Hepatocyte (in vitro differentiated cells): Measurements from ENCODE around the gene SCAF1. TPM values are rescaled to one million over a fixed set of nuclear protein-coding genes. Genes with fewer than 3 reads are reported as not detected.

Experiments
- DNase-seq: peaks from one replicate; pipeline ENCODE4 v3.0.0-alpha.2; 2016; ENCODE audit warnings: low spot score
- H2AFZ ChIP-seq: fragments of 200-600 bp; sonication (generic); 2 replicates; pipeline ENCODE4 v1.6.0; 2016; ENCODE audit warnings: antibody characterized with exemption, mild to moderate bottlenecking
- H3K27ac ChIP-seq: fragments of 200-600 bp; sonication (generic); 2 replicates; pipeline ENCODE4 v1.5.1; 2016; ENCODE audit warnings: mild to moderate bottlenecking
- H3K27me3 ChIP-seq: fragments of 200-600 bp; sonication (generic); 2 replicates; pipeline ENCODE4 v1.6.1; 2016
- H3K36me3 ChIP-seq: fragments of 200-600 bp; sonication (generic); replicated peaks from 2 replicates; pipeline ENCODE4 v1.5.1; 2016; ENCODE audit warnings: low read depth; ENCODE audit not compliant: insufficient read depth
- H3K4me1 ChIP-seq: fragments of 200-600 bp; sonication (generic); 2 replicates; pipeline ENCODE4 v1.5.1; 2016; ENCODE audit warnings: mild to moderate bottlenecking, moderate library complexity; ENCODE audit not compliant: insufficient read depth
- H3K4me2 ChIP-seq: fragments of 200-600 bp; sonication (generic); 2 replicates; pipeline ENCODE4 v1.6.0; 2016
- H3K4me3 ChIP-seq: fragments of 200-600 bp; sonication (generic); 2 replicates; pipeline ENCODE4 v1.5.1; 2016; ENCODE audit warnings: mild to moderate bottlenecking
- H3K79me2 ChIP-seq: fragments of 200-600 bp; sonication (generic); 2 replicates; pipeline ENCODE4 v1.6.0; 2017; ENCODE audit warnings: mild to moderate bottlenecking
- H3K9me2 ChIP-seq: fragments of 200-600 bp; sonication (generic); replicated peaks from 2 replicates; pipeline ENCODE4 v1.6.0; 2017; ENCODE audit warnings: mild to moderate bottlenecking; ENCODE audit not compliant: insufficient read depth
- H3K9me3 ChIP-seq: fragments of 200-600 bp; sonication (generic); 2 replicates; pipeline ENCODE4 v1.5.1; 2016; ENCODE audit warnings: low read depth, mild to moderate bottlenecking
- H4K20me1 ChIP-seq: fragments of 200-600 bp; sonication (generic); 2 replicates; pipeline ENCODE4 v1.6.0; 2016; ENCODE audit warnings: mild to moderate bottlenecking; ENCODE audit not compliant: insufficient read depth, poor library complexity, severe bottlenecking
- CTCF ChIP-seq: fragments of 200-600 bp; sonication (generic); IDR thresholded peaks from 2 replicates; pipeline ENCODE4 v1.5.1; 2016; ENCODE audit warnings: antibody characterized with exemption, mild to moderate bottlenecking; ENCODE audit not compliant: poor library complexity
- EZH2 ChIP-seq: fragments of 200-600 bp; sonication (generic); IDR thresholded peaks from 2 replicates; pipeline ENCODE4 v1.6.1; 2016; ENCODE audit warnings: antibody characterized with exemption, mild to moderate bottlenecking, borderline replicate concordance
- EZH2phosphoT487 ChIP-seq: fragments of 200-600 bp; sonication (generic); IDR thresholded peaks from one replicate; pipeline ENCODE4 v1.6.1; 2018; ENCODE audit warnings: antibody characterized with exemption, mild to moderate bottlenecking, low read depth, moderate library complexity; ENCODE audit not compliant: unreplicated experiment, severe bottlenecking
- WGBS: methylation state at CpG from one replicate; pipeline ENCODE4 v1.1.6; 2016; ENCODE audit warnings: low lambda C conversion rate; ENCODE audit errors: missing lambda C conversion rate; 5-methylcytosine and 5-hydroxymethylcytosine counted together
- polyA plus RNA-seq: library from polyadenylated mRNA; unstranded; fragments of >200 nt; fragmentation: Nextera tagmentation; extraction: Ambion mirVana; gene quantifications from 2 replicates; pipeline ENCODE4 v1.2.1, GENCODE V29; 2016
- total RNA-seq: library from RNA; depleted of rRNA; stranded (reverse); fragments of >200 nt; gene quantifications from 2 replicates; pipeline ENCODE4 v1.2.3, GENCODE V29; 2014

The SCAF1 gene
- total and polyA plus RNA-seq, 2 experiments from 2014 or later = 12.6 to 18.6 TPM

GRCh38 chr19:49651029-49651819 is 9.2 kb downstream of the SCAF1 start:
- H3K79me2 ChIP-seq = peaks cover 32% of the 10 kb centered on the region
- no peaks in the 10 kb centered on the region for H3K9me2 ChIP-seq
- H3K4me2 ChIP-seq = no peak overlapping the region
- no peaks in the 10 kb centered on the region for H4K20me1 ChIP-seq
- no peak for TF ChIP-seq CTCF
- TF ChIP-seq EZH2 = no peak
- TF ChIP-seq EZH2phosphoT487 = no peak
- H2AFZ ChIP-seq = no peak overlapping the region
- H3K9me3 ChIP-seq = no peaks in the 10 kb centered on the region
- 93% methylated on average over 8 of the region's 72 CpGs for WGBS
- H3K4me1 ChIP-seq = no peaks in the 10 kb centered on the region
- H3K27ac ChIP-seq = no peak overlapping the region
- H3K4me3 ChIP-seq = no peak overlapping the region
- DNase-seq = no peak
- no peaks in the 10 kb centered on the region for H3K27me3 ChIP-seq
- no peaks in the 10 kb centered on the region for H3K36me3 ChIP-seq

GRCh38 chr19:49651820-49652550 is 10.0 kb downstream of the SCAF1 start:
- Histone ChIP-seq H3K4me1 (no peaks in the 10 kb centered on the region), H3K36me3 (no peaks in the 10 kb centered on the region), H3K9me3 (no peaks in the 10 kb centered on the region), H2AFZ (no peak overlapping the region), H3K27me3 (no peaks in the 10 kb centered on the region), H3K4me2 (no peak overlapping the region), H3K27ac (no peak overlapping the region), H3K4me3 (no peak overlapping the region), H3K9me2 (no peaks in the 10 kb centered on the region), H4K20me1 (no peaks in the 10 kb centered on the region), H3K79me2 (peaks cover 24% of the 10 kb centered on the region)
- no peak for TF ChIP-seq CTCF
- TF ChIP-seq EZH2 = no peak
- no peak for DNase-seq
- WGBS = 100% methylated on average over 14 of the region's 110 CpGs

GRCh38 chr19:49652551-49653465 is 10.8 kb downstream of the SCAF1 start:
- no peaks in the 10 kb centered on the region for H3K36me3 ChIP-seq
- H3K79me2 ChIP-seq = peaks cover 16% of the 10 kb centered on the region
- H3K9me3 ChIP-seq = no peaks in the 10 kb centered on the region
- H3K4me1 ChIP-seq = no peaks in the 10 kb centered on the region
- no peak overlapping the region for H3K4me2 ChIP-seq
- H2AFZ ChIP-seq = no peak overlapping the region
- WGBS = 98% methylated on average over 42 of the region's 58 CpGs
- H3K27ac ChIP-seq = no peak overlapping the region
- no peak overlapping the region for H3K4me3 ChIP-seq
- no peak for TF ChIP-seq EZH2
- no peak for TF ChIP-seq EZH2phosphoT487
- TF ChIP-seq CTCF = no peak
- H3K9me2 ChIP-seq = no peaks in the 10 kb centered on the region
- H4K20me1 ChIP-seq = no peaks in the 10 kb centered on the region
- H3K27me3 ChIP-seq = no peaks in the 10 kb centered on the region
- DNase-seq = no peak
